HTR-8/SVneo (cell line): ENCODE measurements around the gene ASTN1.

Source experiments
- DNase-seq: peaks from one replicate; pipeline ENCODE4 v3.0.0; 2011; ENCODE audit warnings: low spot score, mixed read lengths; ENCODE audit not compliant: insufficient read length
- FAIRE-seq: peaks from 2 replicates; lab custom pipeline; 2011; peaks lifted over from hg19 to GRCh38; lab: Jason Lieb, UNC

The ASTN1 gene

DNA sequence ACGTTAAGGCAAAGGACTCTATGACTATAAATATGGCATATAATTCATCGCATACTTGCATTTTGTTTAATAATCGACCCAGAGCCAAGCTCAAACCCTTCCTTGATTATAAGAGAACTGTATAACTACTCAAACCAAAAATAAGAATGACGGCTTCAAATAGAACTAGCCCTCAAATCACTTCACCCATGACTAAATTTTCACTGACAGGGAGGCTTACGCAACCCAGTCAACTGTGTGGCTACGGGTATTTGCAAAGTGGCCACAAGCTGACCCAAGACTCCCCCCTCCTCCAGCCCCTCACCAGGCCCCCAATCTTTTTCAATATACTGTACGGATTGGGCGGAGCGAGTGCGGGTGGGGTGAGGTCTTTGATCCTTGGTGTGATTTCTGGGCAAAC, 268.3 kb downstream of the ASTN1 start:
- DNase-seq (no peak), FAIRE-seq (no peak)

DNA sequence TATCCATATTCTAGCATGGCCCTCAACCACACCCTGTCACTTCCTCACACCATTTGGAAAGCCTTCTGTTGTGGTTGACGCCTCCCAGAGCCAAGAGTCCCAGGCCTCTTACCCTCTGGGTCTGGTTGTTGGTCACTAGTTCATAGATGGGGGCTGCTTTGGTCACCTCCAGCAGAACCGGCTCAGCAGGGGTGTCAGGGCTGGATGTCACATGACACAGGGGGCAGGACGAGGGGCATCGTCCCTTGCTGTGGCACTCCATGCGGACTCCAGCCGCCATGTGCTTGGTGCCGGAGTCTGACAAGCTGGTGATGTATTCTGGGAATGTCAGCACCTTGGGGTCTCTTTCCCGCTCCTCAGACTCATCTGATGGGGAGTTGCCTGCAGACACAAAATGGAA, 270.1 kb downstream of the ASTN1 start:
- no peak for DNase-seq
- FAIRE-seq = no peak

DNA sequence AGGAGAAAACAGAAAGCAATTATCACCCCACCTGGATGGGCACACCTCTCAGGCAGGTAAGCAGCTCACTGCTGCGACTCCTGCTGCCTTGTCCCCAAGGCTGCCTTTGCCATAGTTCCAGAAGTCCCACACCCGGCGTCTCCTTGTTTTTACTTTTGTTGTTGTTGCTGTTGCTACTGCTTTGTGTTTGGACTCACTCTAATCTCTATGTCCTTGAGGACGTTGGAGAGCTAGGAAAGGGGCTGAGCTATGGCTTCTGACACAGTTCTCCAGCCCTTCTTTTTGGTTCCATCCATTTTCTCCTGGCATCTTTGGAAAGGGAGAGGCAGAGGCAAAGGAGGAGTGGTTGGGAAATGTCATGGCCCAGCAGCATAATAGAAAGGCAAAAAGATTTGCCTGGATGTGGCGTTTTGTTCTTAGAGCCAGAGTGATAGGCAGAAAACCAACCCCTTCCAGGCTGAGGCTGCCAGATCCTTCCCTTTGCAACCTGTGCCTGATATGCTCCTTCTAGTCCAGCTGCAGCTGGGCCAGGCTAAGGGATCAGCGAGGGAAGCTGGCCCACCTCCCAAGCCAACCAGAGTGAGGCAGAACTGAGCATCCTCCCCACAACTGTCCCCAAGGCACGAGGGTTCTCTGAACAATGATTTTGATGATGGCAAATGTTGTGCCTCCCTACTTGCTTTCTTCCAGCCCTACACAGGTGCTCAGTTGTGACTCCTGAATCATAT, 270.7 kb downstream of the ASTN1 start:
- DNase-seq (no peak), FAIRE-seq (no peak)

DNA sequence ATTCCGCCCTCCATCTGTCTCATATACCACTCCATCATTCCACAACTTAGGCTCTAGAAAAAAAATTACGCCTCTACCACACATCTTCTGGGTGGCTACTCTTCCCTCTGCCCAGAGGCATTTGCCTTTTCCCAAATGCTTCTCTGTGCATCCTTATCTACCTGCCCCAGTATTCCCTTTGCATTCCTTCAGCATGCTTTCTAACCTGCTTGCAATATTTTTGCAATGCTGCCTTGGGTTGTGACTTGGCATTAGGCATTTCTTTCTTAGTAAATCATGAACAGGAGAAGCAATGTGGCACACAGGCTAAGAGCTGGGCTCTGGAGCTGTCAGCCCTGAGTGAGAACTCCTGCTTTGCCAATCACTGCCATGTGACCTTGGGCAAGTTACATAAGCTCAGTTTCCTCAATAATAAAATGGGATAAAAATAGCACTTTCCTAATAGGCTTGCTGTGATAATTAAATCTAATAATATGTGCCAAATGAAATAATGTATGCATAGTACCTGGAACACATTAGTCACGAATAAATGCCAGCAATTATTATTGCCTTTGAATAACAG, 276.0 kb downstream of the ASTN1 start:
- no peak for FAIRE-seq

DNA sequence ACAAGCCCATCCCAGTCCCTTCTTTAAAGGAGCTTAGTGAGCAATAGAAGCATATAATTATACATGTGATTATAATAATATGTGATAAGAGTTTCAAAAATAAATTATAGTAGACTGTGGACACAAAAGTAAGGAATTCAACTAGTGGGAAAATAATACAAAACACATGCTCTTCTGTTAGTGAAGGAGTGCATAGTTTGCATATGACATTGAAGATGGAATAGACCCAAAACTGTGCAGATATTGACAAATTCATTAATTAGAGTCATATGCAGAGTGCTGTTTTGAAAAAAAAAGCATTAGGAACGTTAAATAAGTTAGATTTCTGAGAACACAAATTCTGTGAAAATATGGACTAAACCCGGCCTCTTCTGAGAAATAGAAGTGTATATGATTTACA, 278.8 kb downstream of the ASTN1 start:
- no peak for DNase-seq
- no peak for FAIRE-seq

More for the DNA sequence above, 276.0 kb downstream of the ASTN1 start:
- no peak for DNase-seq

DNA sequence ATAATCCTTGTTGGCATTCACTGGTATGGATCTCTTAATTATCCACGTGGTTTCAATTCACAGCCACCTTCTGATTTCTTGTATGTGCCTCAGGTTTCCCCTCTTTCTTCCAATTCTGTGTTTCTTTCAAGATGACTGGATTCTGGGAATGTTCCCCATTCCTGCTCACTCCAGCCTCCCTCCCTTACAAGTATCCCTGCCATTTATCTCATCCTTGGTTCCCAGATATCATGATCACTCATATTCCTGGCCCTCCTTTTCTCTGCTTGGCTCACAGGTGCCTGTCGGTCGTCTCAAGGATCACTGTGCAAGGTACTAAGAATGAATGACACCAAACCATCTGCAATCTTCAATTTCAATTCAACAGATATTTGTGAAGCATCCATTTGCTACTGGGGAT, 279.2 kb downstream of the ASTN1 start:
- no peak for DNase-seq
- no peak for FAIRE-seq

DNA sequence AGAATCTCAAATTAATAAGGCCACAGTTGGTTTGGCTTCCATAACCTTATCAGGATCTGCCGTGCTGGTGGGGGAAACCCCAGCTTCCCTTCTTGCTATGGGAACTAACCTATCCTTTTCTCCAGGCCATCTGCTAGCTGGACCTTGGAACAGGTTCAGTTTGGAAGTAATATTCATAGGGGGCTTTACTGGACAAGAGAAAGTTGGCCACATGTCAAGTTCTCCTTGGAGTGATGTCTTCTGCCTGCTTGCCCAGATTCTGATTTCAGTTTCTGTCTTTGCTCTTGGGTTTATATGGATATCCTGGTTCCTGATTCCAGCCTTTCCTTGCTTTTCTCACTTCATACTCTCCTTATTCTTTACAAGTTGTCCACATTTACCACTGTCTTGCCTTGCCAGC, 279.6 kb downstream of the ASTN1 start:
- DNase-seq = no peak
- FAIRE-seq = no peak

DNA sequence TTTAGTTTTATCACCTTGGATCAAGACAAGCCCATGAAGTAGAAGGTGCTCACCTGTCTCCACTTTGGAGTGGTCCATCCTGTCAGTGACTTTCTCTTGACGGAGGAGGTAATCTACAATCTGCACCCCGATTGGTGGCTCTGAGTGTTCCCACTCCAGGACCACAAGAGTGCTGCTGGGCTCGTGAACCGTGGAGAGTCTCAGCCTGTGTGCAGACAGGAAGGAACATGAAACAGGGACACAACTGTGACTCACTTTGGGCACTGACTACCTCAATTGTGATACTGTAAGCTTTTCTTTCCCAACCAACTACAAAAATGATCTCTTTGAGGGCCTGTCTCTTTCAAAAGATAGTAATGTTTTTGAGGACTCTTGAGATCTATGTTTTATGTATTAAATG, 280.2 kb downstream of the ASTN1 start:
- no peak for DNase-seq
- FAIRE-seq = no peak

DNA sequence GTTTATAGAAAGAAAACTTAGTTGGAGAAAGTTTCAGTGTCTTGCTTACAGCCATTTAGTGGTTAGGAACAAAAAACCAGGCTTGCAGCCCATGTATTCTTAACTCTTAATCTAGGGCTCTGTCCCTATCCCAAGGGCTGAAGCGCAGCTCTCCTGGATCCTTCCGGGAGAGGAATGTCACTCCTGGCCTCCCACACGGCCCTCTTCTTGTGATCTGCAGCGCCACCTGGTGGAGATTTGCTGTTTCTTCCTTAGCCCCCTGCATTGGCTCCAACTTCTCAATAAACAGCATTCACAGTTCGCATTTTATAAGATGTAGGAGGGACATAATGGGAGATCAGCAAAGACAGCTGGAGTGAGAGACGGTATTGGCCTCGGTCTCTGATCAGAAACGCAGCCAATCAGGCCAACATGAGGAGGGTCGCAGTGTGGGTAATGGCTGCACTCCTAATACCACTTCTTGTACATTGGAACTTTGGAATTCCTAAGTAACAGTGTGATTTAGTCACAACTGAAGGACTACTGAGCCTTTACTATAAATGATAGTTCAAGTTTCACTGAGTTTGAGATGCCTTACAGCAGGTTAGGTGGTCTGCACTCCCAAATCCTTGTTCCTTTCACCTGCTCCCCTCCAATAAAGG, 283.4 kb downstream of the ASTN1 start:
- DNase-seq (peak; percentile 49), FAIRE-seq (no peak)

DNA sequence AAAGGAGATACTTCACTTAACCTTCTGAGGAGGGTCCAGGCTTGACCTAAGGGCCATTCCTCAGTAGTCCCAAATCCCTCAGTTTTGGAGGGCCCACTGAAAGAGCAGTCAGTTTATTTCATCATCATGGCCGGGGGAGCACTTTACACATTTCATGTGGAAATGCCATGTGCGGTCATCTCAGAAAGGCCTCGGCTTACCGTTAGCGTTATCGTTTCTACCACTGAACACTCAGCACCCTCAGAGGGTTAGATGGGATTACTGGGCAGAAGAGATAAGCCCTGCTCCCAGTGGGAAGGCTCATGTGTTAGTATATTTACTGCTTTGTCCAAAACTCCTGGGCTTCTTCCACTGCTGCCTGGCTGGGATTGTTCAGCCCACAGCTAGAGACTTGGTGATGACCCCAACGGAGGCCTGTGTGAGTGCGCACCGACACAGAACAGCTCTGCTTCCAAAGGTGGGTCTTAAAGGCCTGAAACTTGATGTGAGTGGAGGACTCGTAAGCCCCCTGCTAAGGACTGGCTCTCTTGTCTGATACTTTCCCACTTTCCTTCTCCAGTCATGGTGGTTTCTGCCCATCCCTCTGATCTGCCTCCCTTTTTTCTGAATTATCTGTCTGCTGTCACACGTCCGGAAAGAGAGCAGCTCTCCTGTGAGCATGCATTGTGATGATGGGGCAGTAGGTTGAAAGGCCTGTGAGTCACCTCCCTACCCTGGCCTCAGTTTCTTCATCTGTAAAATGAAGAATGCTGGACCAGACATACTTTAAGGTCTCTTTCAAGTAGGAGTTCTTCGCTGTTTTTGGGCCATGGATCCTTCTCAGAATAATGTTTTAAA, 284.5 kb downstream of the ASTN1 start:
- DNase-seq = no peak
- no peak for FAIRE-seq

DNA sequence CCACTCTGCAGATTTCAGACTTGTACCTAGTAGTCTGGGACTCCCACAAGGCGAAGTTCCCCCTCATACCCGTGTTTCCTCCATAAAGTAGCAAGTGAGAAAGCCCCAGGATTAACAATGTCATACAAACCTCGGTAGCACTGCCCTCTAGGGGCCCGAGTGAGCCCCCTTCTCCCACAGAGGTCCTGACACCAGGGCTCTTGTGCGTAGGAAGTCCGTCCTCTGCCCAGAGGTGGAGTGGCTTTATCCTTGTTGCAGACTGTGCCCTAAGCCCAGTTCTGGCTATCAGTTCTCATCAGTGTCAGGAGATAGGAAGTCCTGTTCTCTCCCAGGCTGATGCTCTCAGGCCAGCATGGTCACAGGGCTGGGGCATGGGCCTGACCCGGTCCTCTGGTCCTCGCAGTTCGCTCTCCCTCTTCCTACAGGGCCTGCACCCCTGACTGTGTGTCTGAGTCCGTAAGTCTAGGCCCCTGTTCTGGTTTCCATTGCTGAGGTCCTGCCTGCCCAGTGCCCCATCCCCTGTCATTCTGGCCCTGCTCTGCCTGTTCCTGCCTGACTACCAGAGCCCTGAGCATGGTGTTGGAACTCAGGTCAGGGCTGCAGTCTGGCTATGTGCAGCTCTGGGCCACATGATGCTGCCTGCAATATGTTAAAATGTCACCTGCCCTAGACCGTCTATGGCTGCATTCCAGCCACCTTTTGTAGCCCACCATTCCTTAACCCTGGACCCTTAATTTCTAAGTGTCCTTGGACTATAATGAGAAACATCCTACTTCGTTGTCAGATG, 285.6 kb downstream of the ASTN1 start:
- DNase-seq (no peak), FAIRE-seq (no peak)

DNA sequence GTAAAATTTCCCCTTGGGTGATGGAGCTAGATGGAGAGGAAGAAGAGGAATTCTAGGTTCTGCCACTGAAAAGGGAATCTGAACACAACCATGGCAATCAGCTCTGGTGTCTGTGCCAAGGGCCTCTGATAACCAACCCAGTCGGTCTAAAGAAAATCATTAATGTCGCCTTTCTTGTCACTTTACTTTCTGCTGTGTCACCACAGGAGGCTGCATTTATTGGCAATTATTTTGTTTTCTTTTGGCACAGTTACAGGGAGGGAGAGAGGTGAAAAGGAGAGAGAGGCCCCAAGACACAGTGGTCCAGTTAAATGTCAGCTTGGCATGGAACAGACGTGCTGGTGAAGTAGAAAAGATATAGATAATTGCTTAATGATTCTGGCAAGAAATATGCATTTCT, 287.0 kb downstream of the ASTN1 start:
- FAIRE-seq (no peak), DNase-seq (no peak)

DNA sequence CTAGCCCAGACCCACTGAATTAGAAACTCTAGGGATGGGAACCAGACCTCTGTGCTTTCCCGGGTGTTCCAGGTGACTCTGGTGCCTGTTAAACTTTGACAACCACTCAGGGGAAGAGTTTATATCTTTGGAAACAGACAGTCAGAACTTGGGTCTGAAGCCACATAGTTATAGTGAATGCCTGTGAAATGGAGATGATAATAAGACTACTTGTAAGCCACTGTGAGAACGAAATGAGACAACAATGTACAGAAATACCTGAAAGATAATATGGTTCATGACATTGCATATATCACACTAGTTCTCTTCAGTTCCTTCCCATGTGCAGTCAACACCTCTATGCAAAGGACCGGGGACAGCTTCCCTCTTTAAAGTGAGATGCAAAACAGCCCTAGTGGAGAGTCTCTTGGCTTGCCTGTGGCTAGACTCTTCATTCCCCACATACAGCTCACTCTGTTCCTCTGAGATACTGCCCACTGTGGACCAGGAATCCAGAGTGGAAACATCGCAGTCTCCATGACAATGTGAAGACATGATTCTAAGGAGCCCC, 287.5 kb downstream of the ASTN1 start:
- no peak for DNase-seq
- no peak for FAIRE-seq

DNA sequence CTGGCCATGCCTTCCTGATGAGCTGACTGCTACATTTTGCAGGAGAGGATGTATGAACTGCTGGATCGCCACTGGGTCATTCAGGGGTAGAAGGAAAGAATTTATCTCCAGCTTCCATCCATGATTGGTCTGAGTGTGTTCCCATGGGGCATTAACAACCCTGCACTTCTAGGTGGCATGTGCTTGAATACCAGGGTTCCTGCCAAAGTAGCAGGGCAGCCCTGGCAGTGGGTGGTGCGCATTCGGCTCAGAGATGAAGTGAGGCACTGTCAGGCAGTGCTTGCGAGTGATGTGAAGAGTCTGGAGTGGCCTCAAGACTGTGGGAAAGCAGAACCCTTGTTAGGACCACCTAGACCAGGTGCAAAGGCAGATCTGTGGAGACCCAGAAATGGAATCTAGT, 294.9 kb downstream of the ASTN1 start:
- DNase-seq (no peak), FAIRE-seq (no peak)

DNA sequence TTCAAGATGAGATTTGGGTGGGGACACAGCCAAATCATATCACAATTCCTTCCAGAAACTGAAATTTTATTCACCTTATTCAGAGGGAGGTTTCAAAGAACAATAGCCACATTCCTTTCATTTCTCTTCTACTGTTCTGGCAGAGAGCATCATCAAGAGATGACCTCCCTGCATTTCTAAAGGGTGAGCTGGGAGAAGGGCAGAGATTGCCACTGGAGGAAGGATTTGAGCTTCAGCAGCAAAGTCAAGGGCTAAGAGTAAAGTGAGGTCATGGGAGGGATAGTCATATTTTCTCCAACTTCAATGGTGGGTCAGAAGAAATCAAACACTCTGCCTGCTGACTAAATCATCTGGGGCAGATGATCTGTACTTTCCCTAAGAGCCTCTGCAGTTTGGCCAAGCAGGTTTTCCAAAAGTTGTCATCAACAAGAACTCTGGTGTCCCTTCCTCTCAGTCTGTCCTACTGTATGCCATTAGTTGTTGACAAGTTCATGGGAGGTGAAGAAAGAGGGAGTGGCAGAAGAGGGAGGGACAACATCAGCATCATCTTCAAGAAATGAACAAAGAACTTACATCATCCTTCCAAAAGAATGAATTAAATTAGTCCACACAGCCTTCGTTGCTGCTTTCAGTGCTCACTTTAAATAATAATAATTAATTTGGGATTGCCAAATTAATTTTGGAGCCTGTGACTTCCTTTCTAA, 298.3 kb downstream of the ASTN1 start:
- FAIRE-seq = no peak
- no peak for DNase-seq

DNA sequence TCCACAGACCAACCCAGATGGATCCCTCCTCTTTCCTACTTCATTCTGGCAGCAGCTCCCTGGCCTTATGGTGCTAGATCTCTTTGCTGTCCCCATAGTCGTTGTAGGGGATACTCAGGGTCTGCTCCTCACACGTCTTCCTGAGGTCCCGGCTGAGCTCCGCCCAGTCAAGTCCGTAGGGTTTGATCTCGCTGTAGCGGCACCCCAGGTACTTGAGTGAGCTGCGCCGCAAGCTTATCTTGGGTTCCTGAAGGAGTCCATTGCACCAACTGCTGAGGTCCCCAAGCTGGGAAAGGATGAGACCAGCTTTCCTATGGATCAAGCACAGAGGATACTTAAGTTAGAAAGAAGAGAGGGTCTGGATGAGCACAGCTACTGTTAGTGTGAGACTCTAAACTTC, 300.3 kb downstream of the ASTN1 start:
- FAIRE-seq = no peak

DNA sequence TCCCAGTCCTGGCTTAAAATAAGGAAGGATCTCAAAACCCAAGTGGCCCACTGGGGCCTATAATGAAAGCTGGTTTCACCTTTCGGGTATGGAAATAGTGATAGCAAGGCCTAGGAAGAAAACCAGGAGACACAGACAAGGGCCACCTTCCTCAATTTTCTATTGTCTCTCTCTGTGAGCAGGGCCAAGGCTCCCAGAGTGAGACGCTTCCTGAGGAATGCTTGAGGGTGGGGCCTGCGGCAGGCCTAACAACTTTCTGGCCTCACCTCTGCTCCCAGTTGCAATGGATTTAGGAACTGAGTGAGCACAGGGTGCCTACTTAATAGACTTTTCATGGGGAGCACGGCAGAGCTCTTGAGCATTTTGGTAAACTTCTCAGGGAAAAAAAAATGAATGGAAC, 300.9 kb downstream of the ASTN1 start:
- DNase-seq = no peak
- no peak for FAIRE-seq

More for the DNA sequence above, 300.3 kb downstream of the ASTN1 start:
- no peak for DNase-seq

DNA sequence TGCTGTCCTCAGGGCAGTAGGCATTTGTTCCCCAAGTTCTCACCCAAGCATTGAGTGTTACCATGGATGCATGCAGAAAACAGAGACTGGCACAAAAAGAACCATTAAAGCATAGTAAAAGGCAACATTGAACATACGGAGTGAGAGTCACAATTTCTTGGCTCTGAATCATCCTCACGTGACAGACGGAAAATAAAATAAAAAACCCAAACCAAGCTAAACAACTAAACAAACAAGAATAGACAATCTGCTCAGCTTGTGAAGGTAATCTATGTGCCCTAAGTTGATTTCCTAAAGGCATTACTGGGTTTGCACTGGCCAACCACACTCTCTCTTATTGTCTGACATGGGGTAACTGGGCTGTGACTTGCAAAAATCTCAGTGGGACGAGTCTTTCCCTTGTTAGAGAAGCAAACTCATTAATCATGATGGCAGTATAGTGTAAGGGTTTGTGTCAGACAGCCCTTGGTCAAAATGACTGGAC, 306.0 kb downstream of the ASTN1 start:
- DNase-seq (no peak), FAIRE-seq (no peak)

DNA sequence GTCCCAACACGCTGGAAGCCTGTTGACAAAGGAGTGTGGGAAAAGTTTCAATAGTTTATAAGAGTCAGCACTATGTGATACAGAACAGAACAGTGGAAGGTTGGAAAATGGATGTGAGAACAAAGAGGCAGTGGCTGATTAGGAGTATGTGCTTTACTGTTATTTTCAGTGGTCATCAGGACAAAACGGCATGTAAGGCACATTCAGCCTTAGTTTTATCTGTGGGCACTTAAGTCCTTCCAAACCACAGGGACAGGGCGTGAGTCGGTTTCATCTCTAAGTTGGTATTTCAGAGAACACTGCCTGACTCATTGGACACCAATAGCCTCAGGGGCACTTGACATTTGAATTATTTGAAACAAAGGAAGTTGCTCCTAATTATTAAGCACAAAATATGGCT, 306.9 kb downstream of the ASTN1 start:
- DNase-seq (no peak), FAIRE-seq (no peak)
